ENCODE results near the gene UPK1A. TPM values are rescaled to one million over a fixed set of nuclear protein-coding genes. Genes with fewer than 3 reads are reported as not detected.

The UPK1A gene
- total and polyA plus RNA-seq, 7 experiments from 2014 or later = 0.41 to 1.3 TPM; not detected in 5

GRCh38 chr19:35712567-35713505 lies 46.5 kb downstream of the UPK1A start:
- ATAC-seq = no peak
- no peaks in the 10 kb centered on the region for H3K9me3 ChIP-seq (ENCODE audit: control insufficient read depth in 2 of 3, low read length in 3 of 3)
- peaks cover 27 to 55% of the 10 kb centered on the region in 2 donors for H3K4me1 ChIP-seq (ENCODE audit: control insufficient read depth in 2 of 2, insufficient read depth in 2 of 2, low read length in 2 of 2)
- Mint-ChIP-seq H3K36me3 (peaks cover 0 to 10% (median 0%) of the 10 kb centered on the region in 5 donors), H3K4me3 (peak overlapping the region in 9 of 10 donors; percentile 23 to 97 (median 60)), H3K27me3 (no peaks in the 10 kb centered on the region), H3K9me3 (no peaks in the 10 kb centered on the region), H3K4me1 (peaks cover 40 to 67% (median 50%) of the 10 kb centered on the region in 7 donors), H3K27ac (peak overlapping the region; percentile 4 to 97 (median 75))
- peak overlapping the region; percentile 56 for H3K27ac ChIP-seq (ENCODE audit: low read depth, low read length)
- peak in 2 of 9 donors; percentile 51 to 79 for DNase-seq
- H3K36me3 ChIP-seq (ENCODE audit: control insufficient read depth in 2 of 3, insufficient read depth in 3 of 3, low read length in 3 of 3) = no peaks in the 10 kb centered on the region
- H3K4me3 ChIP-seq (ENCODE audit: low read length) = peak overlapping the region; percentile 23
- intact Hi-C loops (cut with micrococcal nuclease) = no loop called here
- ChIA-PET POLR2A (interaction anchor here (0.7 to 3.9 kb wide), 5 partner anchors 11 to 30 kb away, joined by 3 to 20 read pairs (median 4); no protein-coding TSS in a partner anchor), CTCF (interaction anchor here (0.6 to 3.2 kb wide), 3 partner anchors 11 to 18 kb away, joined by 4 to 11 read pairs (median 4); no protein-coding TSS in a partner anchor)
- H3K27me3 ChIP-seq (ENCODE audit: control insufficient read depth in 2 of 2, insufficient read depth in 2 of 2, low read length in 2 of 2) = no peaks in the 10 kb centered on the region

- POLR2A ChIA-PET = interaction anchor here (0.7 to 3.9 kb wide), 4 partner anchors 11 to 27 kb away, joined by 3 to 20 read pairs (median 6); no protein-coding TSS in a partner anchor
- intact Hi-C loops (cut with micrococcal nuclease) = no loop called here
- Histone ChIP-seq H3K27ac (ENCODE audit: low read depth, low read length) (peak overlapping the region; percentile 56), H3K27me3 (ENCODE audit: control insufficient read depth in 2 of 2, insufficient read depth in 2 of 2, low read length in 2 of 2) (no peaks in the 10 kb centered on the region), H3K9me3 (ENCODE audit: control insufficient read depth in 2 of 3, low read length in 3 of 3) (no peaks in the 10 kb centered on the region), H3K4me3 (ENCODE audit: low read length) (peak overlapping the region; percentile 23), H3K36me3 (ENCODE audit: control insufficient read depth in 2 of 3, insufficient read depth in 3 of 3, low read length in 3 of 3) (no peaks in the 10 kb centered on the region), H3K4me1 (ENCODE audit: control insufficient read depth in 2 of 2, insufficient read depth in 2 of 2, low read length in 2 of 2) (peaks cover 27 to 55% of the 10 kb centered on the region in 2 donors)
- DNase-seq (peak in 4 of 9 donors; percentile 14 to 59 (median 24)), ATAC-seq (no peak)
- Mint-ChIP-seq H3K27me3 (no peaks in the 10 kb centered on the region), H3K4me1 (peaks cover 40 to 67% (median 51%) of the 10 kb centered on the region in 7 donors), H3K4me3 (peak overlapping the region in 9 of 10 donors; percentile 9 to 97 (median 60)), H3K36me3 (peaks cover 0 to 10% (median 0%) of the 10 kb centered on the region in 5 donors), H3K9me3 (no peaks in the 10 kb centered on the region), H3K27ac (peak overlapping the region in 8 of 9 donors; percentile 26 to 97 (median 74))
- CTCF ChIA-PET = interaction anchor here (0.6 to 3.2 kb wide), 3 partner anchors 11 to 19 kb away, joined by 4 to 11 read pairs (median 4); no protein-coding TSS in a partner anchor
These were observed 47.2 kb downstream of the UPK1A start for GRCh38 chr19:35713506-35713850.

GRCh38 chr19:35713904-35714495 lies 47.7 kb downstream of the UPK1A start:
- peaks cover 32 to 60% of the 10 kb centered on the region in 2 donors for H3K4me1 ChIP-seq (ENCODE audit: control insufficient read depth in 2 of 2, insufficient read depth in 2 of 2, low read length in 2 of 2)
- H3K27ac Mint-ChIP-seq = peak overlapping the region; percentile 26 to 97 (median 73)
- H3K27me3 ChIP-seq (ENCODE audit: control insufficient read depth in 2 of 2, insufficient read depth in 2 of 2, low read length in 2 of 2) = no peaks in the 10 kb centered on the region
- intact Hi-C loops (cut with micrococcal nuclease) = no loop called here
- H3K4me1 Mint-ChIP-seq = peaks cover 40 to 67% (median 54%) of the 10 kb centered on the region in 7 donors
- H3K27me3 Mint-ChIP-seq = no peaks in the 10 kb centered on the region
- POLR2A ChIA-PET = interaction anchor here (1.4 to 3.9 kb wide), 3 partner anchors 12 to 218 kb away, joined by 3 to 20 read pairs (median 8); no protein-coding TSS in a partner anchor
- no peaks in the 10 kb centered on the region for H3K9me3 ChIP-seq (ENCODE audit: control insufficient read depth in 2 of 3, low read length in 3 of 3)
- H3K4me3 Mint-ChIP-seq = peak overlapping the region; percentile 32 to 97 (median 55)
- DNase-seq = no peak
- H3K9me3 Mint-ChIP-seq = no peaks in the 10 kb centered on the region
- H3K36me3 ChIP-seq (ENCODE audit: control insufficient read depth in 2 of 3, insufficient read depth in 3 of 3, low read length in 3 of 3) = no peaks in the 10 kb centered on the region
- peaks cover 0 to 10% (median 0%) of the 10 kb centered on the region in 5 donors for H3K36me3 Mint-ChIP-seq
- no peak for ATAC-seq
- H3K4me3 ChIP-seq (ENCODE audit: low read length) = peak overlapping the region; percentile 23
- CTCF ChIA-PET = interaction anchor here (0.6 to 3.2 kb wide), 6 partner anchors 12 to 217 kb away, joined by 3 to 11 read pairs (median 4); no protein-coding TSS in a partner anchor
- peak overlapping the region; percentile 56 for H3K27ac ChIP-seq (ENCODE audit: low read depth, low read length)

GRCh38 chr19:35714601-35715354 lies 48.5 kb downstream of the UPK1A start:
- H3K4me1 ChIP-seq (ENCODE audit: control insufficient read depth in 2 of 2, insufficient read depth in 2 of 2, low read length in 2 of 2) = peaks cover 37 to 67% of the 10 kb centered on the region in 2 donors
- H3K36me3 Mint-ChIP-seq = peaks cover 0 to 13% (median 0%) of the 10 kb centered on the region in 5 donors
- H3K27ac ChIP-seq (ENCODE audit: low read depth, low read length) = no peak overlapping the region
- ChIA-PET CTCF (interaction anchor here (0.9 to 3.2 kb wide), 5 partner anchors 13 to 216 kb away, joined by 3 to 11 read pairs (median 3); no protein-coding TSS in a partner anchor), POLR2A (interaction anchor here (1.4 to 3.9 kb wide), 2 partner anchors 13 to 217 kb away, joined by 3 to 20 read pairs; no protein-coding TSS in a partner anchor)
- peaks cover 0 to 3% (median 0%) of the 10 kb centered on the region in 3 experiments for H3K36me3 ChIP-seq (ENCODE audit: control insufficient read depth in 2 of 3, insufficient read depth in 3 of 3, low read length in 3 of 3)
- peaks cover 40 to 70% (median 61%) of the 10 kb centered on the region in 7 donors for H3K4me1 Mint-ChIP-seq
- ATAC-seq (no peak), DNase-seq (no peak)
- intact Hi-C loops (cut with micrococcal nuclease) = loop anchor here (5.0 kb wide), 2 partner anchors 87 to 298 kb away; partner anchors contain the start of genes ALKBH6 (in 1 of the 2) and RBM42 (in 1 of the 2)
- no peak overlapping the region for H3K4me3 ChIP-seq (ENCODE audit: low read length)
- peak overlapping the region; percentile 16 to 97 (median 56) for H3K4me3 Mint-ChIP-seq
- no peaks in the 10 kb centered on the region for H3K27me3 Mint-ChIP-seq
- H3K27ac Mint-ChIP-seq = peak overlapping the region in 6 of 9 donors; percentile 57 to 97 (median 78)
- H3K27me3 ChIP-seq (ENCODE audit: control insufficient read depth in 2 of 2, insufficient read depth in 2 of 2, low read length in 2 of 2) = no peaks in the 10 kb centered on the region
- no peaks in the 10 kb centered on the region for H3K9me3 Mint-ChIP-seq
- H3K9me3 ChIP-seq (ENCODE audit: control insufficient read depth in 2 of 3, low read length in 3 of 3) = no peaks in the 10 kb centered on the region

GRCh38 chr19:35715355-35715809 lies 49.1 kb downstream of the UPK1A start:
- H3K27me3 Mint-ChIP-seq = no peaks in the 10 kb centered on the region
- POLR2A ChIA-PET = interaction anchor here (1.0 to 1.4 kb wide), 5 partner anchors 9 to 216 kb away, joined by 3 to 6 read pairs (median 3); partner anchors contain the start of gene IGFLR1
- no peak overlapping the region for H3K27ac ChIP-seq (ENCODE audit: low read depth, low read length)

More at GRCh38 chr19:35715355-35715809, 49.1 kb downstream of the UPK1A start:
- ATAC-seq (no peak), DNase-seq (no peak)
- Histone ChIP-seq H3K9me3 (ENCODE audit: control insufficient read depth in 2 of 3, low read length in 3 of 3) (no peaks in the 10 kb centered on the region), H3K36me3 (ENCODE audit: control insufficient read depth in 2 of 3, insufficient read depth in 3 of 3, low read length in 3 of 3) (peaks cover 0 to 9% (median 0%) of the 10 kb centered on the region in 3 experiments), H3K4me1 (ENCODE audit: control insufficient read depth in 2 of 2, insufficient read depth in 2 of 2, low read length in 2 of 2) (peaks cover 37 to 66% of the 10 kb centered on the region in 2 donors), H3K27me3 (ENCODE audit: control insufficient read depth in 2 of 2, insufficient read depth in 2 of 2, low read length in 2 of 2) (no peaks in the 10 kb centered on the region), H3K4me3 (ENCODE audit: low read length) (no peak overlapping the region)
- intact Hi-C loops (cut with micrococcal nuclease) = loop anchor here (5.0 kb wide), 2 partner anchors 88 to 297 kb away; partner anchors contain the start of genes ALKBH6 (in 1 of the 2) and RBM42 (in 1 of the 2)
- peaks cover 0 to 15% (median 3%) of the 10 kb centered on the region in 5 donors for H3K36me3 Mint-ChIP-seq
- CTCF ChIA-PET = interaction anchor here (0.9 to 3.2 kb wide), 5 partner anchors 13 to 216 kb away, joined by 3 to 11 read pairs (median 3); no protein-coding TSS in a partner anchor
- H3K4me3 Mint-ChIP-seq = peak overlapping the region in 8 of 10 donors; percentile 5 to 99 (median 94)
- H3K27ac Mint-ChIP-seq = peak overlapping the region in 3 of 9 donors; percentile 92 to 98 (median 97)
- peaks cover 40 to 69% (median 64%) of the 10 kb centered on the region in 7 donors for H3K4me1 Mint-ChIP-seq
- H3K9me3 Mint-ChIP-seq = no peaks in the 10 kb centered on the region

Data from naive thymus-derived CD4-positive, alpha-beta T cell (primary cell).